Measurements from ENCODE around the gene NANOGP8.

NANOGP8 gene

DNA sequence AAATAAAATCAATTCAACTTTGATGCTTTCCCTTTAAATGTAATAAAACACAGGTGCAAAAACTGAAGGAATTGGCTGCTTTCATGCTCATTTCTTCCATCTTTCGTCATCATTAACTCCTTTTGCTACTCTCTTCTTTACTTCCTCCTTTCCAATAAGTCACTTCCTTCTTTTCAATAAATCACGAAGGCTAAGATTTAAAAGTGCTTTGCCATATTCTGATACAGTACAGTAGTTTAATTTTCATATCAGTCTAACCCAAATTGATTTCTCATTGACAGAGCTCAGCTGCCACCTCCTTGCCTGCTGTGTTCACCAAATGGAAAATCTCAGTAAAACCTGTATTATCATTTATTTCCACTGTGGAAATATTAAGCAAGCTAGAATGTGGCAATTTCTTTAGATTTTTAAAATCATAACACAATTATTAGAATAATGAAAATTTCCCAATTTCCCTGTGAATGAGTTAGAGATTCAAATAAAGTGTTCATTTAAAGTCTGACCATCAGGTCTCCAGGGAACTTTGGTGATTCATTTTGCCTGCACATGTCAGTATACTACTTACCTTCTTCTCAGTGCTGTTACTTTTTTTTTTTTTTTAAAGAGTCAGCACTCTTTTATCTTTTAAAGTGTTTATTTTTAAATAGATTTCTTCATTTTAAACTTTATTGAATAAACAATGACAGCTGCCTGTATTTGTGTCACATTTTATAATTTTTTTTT lies 41.6 kb downstream of the NANOGP8 start:
- Histone ChIP-seq H3K36me3 (ENCODE audit: insufficient read depth) (no peaks in the 10 kb centered on the region), H4K20me1 (ENCODE audit: insufficient read depth) (no peaks in the 10 kb centered on the region), H2AFZ (ENCODE audit: low read depth) (no peak overlapping the region), H3K4me1 (ENCODE audit: low read depth, poor library complexity, severe bottlenecking) (no peaks in the 10 kb centered on the region), H3K4me2 (no peak overlapping the region), H3K27ac (no peak overlapping the region), H3K9ac (no peak overlapping the region), H3K79me2 (ENCODE audit: insufficient read depth, low read depth) (no peaks in the 10 kb centered on the region), H3K4me3 (IDR thresholded peaks at IDR 0.05; ENCODE audit: insufficient read depth, low read depth, low read length) (no peak overlapping the region), H3K27me3 (ENCODE audit: insufficient read depth, low read depth) (no peaks in the 10 kb centered on the region)
- TF ChIP-seq, protein P1, sequence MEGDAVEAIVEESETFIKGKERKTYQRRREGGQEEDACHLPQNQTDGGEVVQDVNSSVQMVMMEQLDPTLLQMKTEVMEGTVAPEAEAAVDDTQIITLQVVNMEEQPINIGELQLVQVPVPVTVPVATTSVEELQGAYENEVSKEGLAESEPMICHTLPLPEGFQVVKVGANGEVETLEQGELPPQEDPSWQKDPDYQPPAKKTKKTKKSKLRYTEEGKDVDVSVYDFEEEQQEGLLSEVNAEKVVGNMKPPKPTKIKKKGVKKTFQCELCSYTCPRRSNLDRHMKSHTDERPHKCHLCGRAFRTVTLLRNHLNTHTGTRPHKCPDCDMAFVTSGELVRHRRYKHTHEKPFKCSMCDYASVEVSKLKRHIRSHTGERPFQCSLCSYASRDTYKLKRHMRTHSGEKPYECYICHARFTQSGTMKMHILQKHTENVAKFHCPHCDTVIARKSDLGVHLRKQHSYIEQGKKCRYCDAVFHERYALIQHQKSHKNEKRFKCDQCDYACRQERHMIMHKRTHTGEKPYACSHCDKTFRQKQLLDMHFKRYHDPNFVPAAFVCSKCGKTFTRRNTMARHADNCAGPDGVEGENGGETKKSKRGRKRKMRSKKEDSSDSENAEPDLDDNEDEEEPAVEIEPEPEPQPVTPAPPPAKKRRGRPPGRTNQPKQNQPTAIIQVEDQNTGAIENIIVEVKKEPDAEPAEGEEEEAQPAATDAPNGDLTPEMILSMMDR (conservative IDR thresholded peaks at IDR 0.05; ENCODE audit: low read depth, low read length) = no peak

DNA sequence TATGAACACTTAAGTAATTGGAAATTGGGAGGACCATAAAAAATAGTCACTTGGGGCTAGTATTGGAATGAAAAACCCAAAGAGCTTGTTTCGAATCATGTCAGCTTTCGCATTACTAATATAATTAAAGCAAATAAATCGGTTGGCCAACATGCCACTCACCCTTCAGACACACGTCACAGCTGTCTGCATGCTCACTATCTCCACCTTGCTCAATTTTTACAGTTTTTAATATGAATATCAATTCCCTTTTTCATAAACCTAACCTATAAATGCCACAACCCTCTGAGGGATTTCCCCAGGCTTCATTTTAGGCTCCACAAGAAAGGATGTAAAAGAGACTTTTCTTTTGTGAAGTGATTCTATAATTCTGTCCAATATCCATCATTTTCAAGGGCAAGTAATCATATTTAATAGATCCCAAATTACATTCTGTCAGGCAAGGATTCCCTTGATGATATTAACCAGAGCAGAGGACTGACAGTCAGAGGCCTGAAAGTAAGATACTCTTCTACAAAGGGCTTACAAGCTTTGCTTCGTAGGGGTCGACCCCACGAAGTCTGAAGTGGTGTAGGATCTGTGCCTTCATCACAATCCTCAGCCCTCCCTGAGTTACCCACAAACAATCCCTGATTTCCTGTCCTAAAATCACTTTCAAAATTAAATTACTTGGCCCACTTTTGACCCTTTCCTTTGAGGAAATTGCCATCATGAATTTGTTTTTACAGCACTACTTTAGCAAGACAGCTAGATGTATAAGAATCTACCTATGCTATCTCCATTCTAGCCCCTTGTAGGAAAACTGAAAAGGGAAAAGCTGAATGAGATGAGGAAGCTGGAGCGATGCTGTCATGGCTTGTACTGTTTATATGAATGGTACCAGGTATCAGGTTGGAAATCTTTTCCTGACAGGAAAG lies 44.5 kb downstream of the NANOGP8 start:
- no peak overlapping the region for H3K9ac ChIP-seq

DNA sequence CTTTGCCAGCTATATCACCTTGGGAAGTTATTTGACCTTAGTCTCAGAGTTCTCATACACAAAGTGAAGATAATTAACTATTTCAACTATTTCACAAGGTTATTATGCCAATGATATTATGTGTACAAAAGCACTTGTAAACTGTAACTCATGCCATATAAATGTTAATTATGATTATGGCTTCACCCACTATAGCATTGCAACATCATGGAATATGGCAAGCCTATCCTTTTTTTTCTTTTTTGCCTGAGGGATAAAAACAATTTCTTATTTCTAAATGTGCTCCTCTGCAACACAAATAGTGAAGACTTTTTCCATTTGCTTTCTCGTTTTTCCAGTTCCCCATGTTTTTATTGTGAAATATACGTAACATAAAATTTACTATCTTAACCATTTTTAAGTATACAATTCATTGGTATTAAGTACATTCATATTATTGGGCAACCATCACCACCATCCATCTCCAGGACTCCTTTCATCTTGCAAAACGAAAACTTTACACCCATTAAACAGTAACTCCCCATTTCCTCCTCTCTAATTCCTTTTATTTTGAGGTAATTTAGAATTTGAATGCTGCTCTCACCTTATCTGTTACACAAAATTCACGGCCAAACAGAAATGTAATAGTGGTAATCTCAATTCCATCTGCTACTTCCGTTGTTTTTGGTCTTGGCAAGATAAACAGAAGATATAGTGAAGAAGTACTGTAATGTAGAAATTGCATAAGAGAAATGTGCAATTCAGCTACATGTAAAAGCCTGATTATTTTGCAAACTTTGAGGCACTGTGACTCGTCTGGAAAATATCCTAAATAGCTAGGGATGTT lies 46.3 kb downstream of the NANOGP8 start:
- no peak overlapping the region for H3K27ac ChIP-seq

More for the DNA sequence above, 44.5 kb downstream of the NANOGP8 start:
- no peak overlapping the region for H3K27ac ChIP-seq
- no peaks in the 10 kb centered on the region for H3K79me2 ChIP-seq (ENCODE audit: insufficient read depth, low read depth)
- TF ChIP-seq, protein P1 (conservative IDR thresholded peaks at IDR 0.05; ENCODE audit: low read depth, low read length) = no peak
- H3K27me3 ChIP-seq (ENCODE audit: insufficient read depth, low read depth) = no peaks in the 10 kb centered on the region
- no peaks in the 10 kb centered on the region for H4K20me1 ChIP-seq (ENCODE audit: insufficient read depth)
- no peak overlapping the region for H3K4me2 ChIP-seq
- H3K36me3 ChIP-seq (ENCODE audit: insufficient read depth) = no peaks in the 10 kb centered on the region
- H3K4me3 ChIP-seq (IDR thresholded peaks at IDR 0.05; ENCODE audit: insufficient read depth, low read depth, low read length) = no peak overlapping the region
- no peaks in the 10 kb centered on the region for H3K4me1 ChIP-seq (ENCODE audit: low read depth, poor library complexity, severe bottlenecking)
- H2AFZ ChIP-seq (ENCODE audit: low read depth) = no peak overlapping the region

More for the DNA sequence above, 46.3 kb downstream of the NANOGP8 start:
- H3K4me3 ChIP-seq (IDR thresholded peaks at IDR 0.05; ENCODE audit: insufficient read depth, low read depth, low read length) = no peak overlapping the region
- H3K4me2 ChIP-seq = no peak overlapping the region
- no peaks in the 10 kb centered on the region for H3K4me1 ChIP-seq (ENCODE audit: low read depth, poor library complexity, severe bottlenecking)
- TF ChIP-seq, protein P1 (conservative IDR thresholded peaks at IDR 0.05; ENCODE audit: low read depth, low read length) = no peak
- no peak overlapping the region for H2AFZ ChIP-seq (ENCODE audit: low read depth)
- H4K20me1 ChIP-seq (ENCODE audit: insufficient read depth) = no peaks in the 10 kb centered on the region
- no peaks in the 10 kb centered on the region for H3K27me3 ChIP-seq (ENCODE audit: insufficient read depth, low read depth)
- H3K36me3 ChIP-seq (ENCODE audit: insufficient read depth) = no peaks in the 10 kb centered on the region
- H3K79me2 ChIP-seq (ENCODE audit: insufficient read depth, low read depth) = no peaks in the 10 kb centered on the region
- no peak overlapping the region for H3K9ac ChIP-seq
